KMS-11 (cell line): ENCODE data around the gene PRR22.

Experiments used
- H2AFZ ChIP-seq: fragments of 200-600 bp; sonication (generic); 2 replicates; pipeline ENCODE4 v1.6.1; 2016; ENCODE audit warnings: antibody characterized with exemption, mixed run types, low read depth
- H3K27ac ChIP-seq: fragments of 200-600 bp; sonication (generic); 2 replicates; pipeline ENCODE4 v1.6.1; 2016; ENCODE audit warnings: mild to moderate bottlenecking, mixed run types
- H3K27me3 ChIP-seq: fragments of 200-600 bp; sonication (generic); 2 replicates; pipeline ENCODE4 v1.6.1; 2017; ENCODE audit warnings: mild to moderate bottlenecking, low read depth, mixed run types, moderate library complexity; ENCODE audit not compliant: insufficient read depth
- H3K36me3 ChIP-seq: fragments of 200-600 bp; sonication (generic); 2 replicates; pipeline ENCODE4 v1.6.1; 2017; ENCODE audit warnings: mild to moderate bottlenecking, mixed run types; ENCODE audit not compliant: insufficient read depth
- H3K4me1 ChIP-seq: fragments of 200-600 bp; sonication (generic); 2 replicates; pipeline ENCODE4 v1.6.1; 2016; ENCODE audit warnings: mild to moderate bottlenecking, low read depth, mixed run types; ENCODE audit not compliant: poor library complexity, severe bottlenecking
- H3K4me2 ChIP-seq: fragments of 200-600 bp; sonication (generic); 2 replicates; pipeline ENCODE4 v1.7.0; 2016; ENCODE audit warnings: mild to moderate bottlenecking, mixed run types
- H3K4me3 ChIP-seq: fragments of 200-600 bp; sonication (generic); IDR thresholded peaks from 2 replicates; pipeline ENCODE4 v1.6.1; 2017; ENCODE audit warnings: low read depth, low read length, mixed read lengths; ENCODE audit not compliant: insufficient read depth
- H3K79me2 ChIP-seq: fragments of 200-600 bp; sonication (generic); 2 replicates; pipeline ENCODE4 v1.6.1; 2016; ENCODE audit warnings: low read depth, mixed run types; ENCODE audit not compliant: insufficient read depth
- H3K9ac ChIP-seq: fragments of 200-600 bp; sonication (generic); 2 replicates; pipeline ENCODE4 v1.6.1; 2016; ENCODE audit warnings: mild to moderate bottlenecking, mixed run types
- H4K20me1 ChIP-seq: fragments of 200-600 bp; sonication (generic); 2 replicates; pipeline ENCODE4 v1.6.1; 2016; ENCODE audit warnings: mild to moderate bottlenecking, mixed run types; ENCODE audit not compliant: insufficient read depth
- CTCF ChIP-seq: fragments of 200-600 bp; sonication (generic); conservative IDR thresholded peaks from 2 replicates; pipeline ENCODE4 v1.6.1; 2017; ENCODE audit warnings: low read depth, mild to moderate bottlenecking, antibody characterized with exemption, low read length, moderate library complexity, mixed read lengths

Gene PRR22

GRCh38 chr19:5803441-5803751, 18.9 kb upstream of the PRR22 start:
- H3K9ac ChIP-seq = peak overlapping the region; percentile 27; the same call in 1 of the 2 replicates
- H3K27me3 ChIP-seq = peaks cover 3% of the 10 kb centered on the region; the same call in 1 of the 2 replicates

GRCh38 chr19:5801796-5802619, 17.5 kb upstream of the PRR22 start:
- Histone ChIP-seq H3K27ac (no peak overlapping the region), H3K4me2 (no peak overlapping the region), H3K79me2 (no peaks in the 10 kb centered on the region), H3K4me3 (no peak overlapping the region), H4K20me1 (no peaks in the 10 kb centered on the region), H3K4me1 (peaks cover 9% of the 10 kb centered on the region), H3K9ac (no peak overlapping the region), H3K36me3 (no peaks in the 10 kb centered on the region), H3K27me3 (peaks cover 3% of the 10 kb centered on the region; the same call in 1 of the 2 replicates), H2AFZ (no peak overlapping the region)
- TF ChIP-seq CTCF = no peak

More at GRCh38 chr19:5803441-5803751, 18.9 kb upstream of the PRR22 start:
- Histone ChIP-seq H3K4me3 (no peak overlapping the region), H3K4me1 (peaks cover 9% of the 10 kb centered on the region), H3K36me3 (no peaks in the 10 kb centered on the region), H3K27ac (no peak overlapping the region), H2AFZ (peak overlapping the region; percentile 98), H3K79me2 (no peaks in the 10 kb centered on the region), H4K20me1 (no peaks in the 10 kb centered on the region), H3K4me2 (peak overlapping the region; percentile 89)
- no peak for TF ChIP-seq CTCF

- H3K27ac ChIP-seq = no peak overlapping the region
- H3K4me3 ChIP-seq = no peak overlapping the region
- no peak overlapping the region for H3K4me2 ChIP-seq
- H3K79me2 ChIP-seq = no peaks in the 10 kb centered on the region
- no peaks in the 10 kb centered on the region for H4K20me1 ChIP-seq
- no peak for TF ChIP-seq CTCF
- no peaks in the 10 kb centered on the region for H3K27me3 ChIP-seq
- no peaks in the 10 kb centered on the region for H3K36me3 ChIP-seq
- no peak overlapping the region for H3K9ac ChIP-seq
- H3K4me1 ChIP-seq = peaks cover 9% of the 10 kb centered on the region
- H2AFZ ChIP-seq = no peak overlapping the region
Measured at GRCh38 chr19:5800361-5801270, 16.1 kb upstream of the PRR22 start.

GRCh38 chr19:5799247-5800241, 15.0 kb upstream of the PRR22 start:
- Histone ChIP-seq H3K27ac (no peak overlapping the region), H3K79me2 (no peaks in the 10 kb centered on the region), H3K4me1 (peaks cover 8% of the 10 kb centered on the region), H2AFZ (no peak overlapping the region), H3K36me3 (no peaks in the 10 kb centered on the region), H3K9ac (no peak overlapping the region), H3K4me3 (no peak overlapping the region), H3K27me3 (no peaks in the 10 kb centered on the region), H3K4me2 (no peak overlapping the region), H4K20me1 (no peaks in the 10 kb centered on the region)
- no peak for TF ChIP-seq CTCF
